OCI-LY7 (cell line): ENCODE data around the gene CDADC1. TPM values are rescaled to one million over a fixed set of nuclear protein-coding genes. Genes with fewer than 3 reads are reported as not detected.
"Not testable (repeated sequence)": the region's sequence is repeated elsewhere in the genome, so short reads cannot be mapped to it uniquely, and the experiment has no call there.

Experiments
- BruUV-seq: library from RNA; stranded (reverse); fragments of 400-500 nt; replicated peaks from 2 replicates; lab custom pipeline; 2021; lab: Mats Ljungman, UMichigan
- CTCF ChIA-PET: fragments of 300-600 bp; sonication (Branson Sonifier 250); formaldehyde crosslinking; loops from one replicate; lab custom pipeline; 2022; ENCODE audit warnings: antibody characterized with exemption; ENCODE audit not compliant: unreplicated experiment; lab: Charles Lee
- POLR2A ChIA-PET: fragments of 300-600 bp; sonication (Branson Sonifier 250); formaldehyde crosslinking; loops from one replicate; lab custom pipeline; 2022; ENCODE audit warnings: antibody characterized with exemption; lab: Charles Lee
- DNase-seq: peaks from one replicate; pipeline ENCODE4 v3.0.0-alpha.2; 2015; ENCODE audit warnings: low spot score
- H2AFZ ChIP-seq: fragments of 200-600 bp; sonication (generic), shearing (Covaris generic); 2 replicates; pipeline ENCODE4 v1.6.1; 2014; ENCODE audit warnings: mild to moderate bottlenecking, antibody characterized with exemption, low read length, moderate library complexity
- H3K27ac ChIP-seq: fragments of 200-600 bp; sonication (generic); 2 replicates; pipeline ENCODE4 v1.5.1; 2014; ENCODE audit warnings: mixed run types, low read depth, mild to moderate bottlenecking, moderate library complexity, low read length, inconsistent platforms; ENCODE audit not compliant: poor library complexity, severe bottlenecking
- H3K36me3 ChIP-seq: fragments of 200-600 bp; sonication (generic); 2 replicates; pipeline ENCODE4 v1.6.1; 2014; ENCODE audit warnings: mild to moderate bottlenecking, antibody characterized with exemption, low read length, moderate library complexity, mixed read lengths; ENCODE audit not compliant: insufficient read depth
- H3K4me1 ChIP-seq: fragments of 200-600 bp; sonication (generic); 2 replicates; pipeline ENCODE4 v1.5.1; 2014; ENCODE audit warnings: mild to moderate bottlenecking, low read length; ENCODE audit not compliant: insufficient read depth, poor library complexity, severe bottlenecking
- H3K4me2 ChIP-seq: fragments of 200-600 bp; sonication (generic); 2 replicates; pipeline ENCODE4 v1.6.1; 2014; ENCODE audit warnings: mild to moderate bottlenecking, low read length
- H3K4me3 ChIP-seq: fragments of 200-600 bp; sonication (generic); 2 replicates; pipeline ENCODE4 v1.5.1; 2014; ENCODE audit warnings: mild to moderate bottlenecking, low read depth, low read length; ENCODE audit not compliant: poor library complexity, severe bottlenecking
- H3K79me2 ChIP-seq: fragments of 200-600 bp; sonication (generic); 2 replicates; pipeline ENCODE4 v1.6.1; 2016; ENCODE audit warnings: low read depth, mild to moderate bottlenecking, low read length, moderate library complexity, mixed read lengths; ENCODE audit not compliant: insufficient read depth
- H3K9me2 ChIP-seq: fragments of 200-600 bp; sonication (generic); 2 replicates; pipeline ENCODE4 v1.6.1; 2016; ENCODE audit warnings: mild to moderate bottlenecking, low read length, mixed read lengths; ENCODE audit not compliant: insufficient read depth
- H3K9me3 ChIP-seq: fragments of 200-600 bp; sonication (generic); 2 replicates; pipeline ENCODE4 v1.6.1; 2014; ENCODE audit warnings: mild to moderate bottlenecking, mixed run types, low read length, mixed read lengths
- H4K20me1 ChIP-seq: fragments of 200-600 bp; sonication (generic); 2 replicates; pipeline ENCODE4 v1.6.1; 2014; ENCODE audit warnings: mild to moderate bottlenecking, antibody characterized with exemption, low read length, moderate library complexity, mixed read lengths; ENCODE audit not compliant: insufficient read depth
- CTCF ChIP-seq: fragments of 200-600 bp; sonication (generic); conservative IDR thresholded peaks from 2 replicates; pipeline ENCODE4 v1.5.1; 2014; ENCODE audit warnings: mild to moderate bottlenecking, antibody characterized with exemption, low read length, moderate library complexity, mixed read lengths
- EZH2phosphoT487 ChIP-seq: fragments of 200-600 bp; sonication (generic); IDR thresholded peaks from 2 replicates; pipeline ENCODE4 v1.6.1; 2018; ENCODE audit warnings: low read depth, borderline replicate concordance, mild to moderate bottlenecking, mixed run types, antibody characterized with exemption, low read length, moderate library complexity, mixed read lengths
- intact Hi-C: fragments of 100-400 bp; cut with micrococcal nuclease; formaldehyde crosslinking; loops from one replicate; pipeline ENCODE4 v1.10.0; 2022; ENCODE audit not compliant: unreplicated experiment
- total RNA-seq, 2 experiments: library from RNA; depleted of rRNA in 1 of 2; stranded (reverse); fragments of >200 nt in 1 of 2; shearing (Covaris generic) in 1 of 2; gene quantifications; 2 replicates each; pipeline ENCODE4 v1.2.3, GENCODE V29; 2014 to 2022

Gene CDADC1
- total RNA-seq, 2 experiments from 2014 or later, result 9.1 to 12.5 TPM

GRCh38 chr13:49288458-49288857, 40.7 kb downstream of the CDADC1 start:
- ChIA-PET POLR2A (interaction anchor here (0.7 kb wide), 1 partner anchor 861 kb away, joined by 5 read pairs; no protein-coding TSS in a partner anchor), CTCF (no interaction called here)
- H3K9me3 ChIP-seq, result no peaks in the 10 kb centered on the region
- no peak overlapping the region for H3K27ac ChIP-seq
- no peak overlapping the region for H3K4me3 ChIP-seq
- no TSS peak for BruUV-seq
- no peak for DNase-seq
- no peaks in the 10 kb centered on the region for H3K79me2 ChIP-seq
- intact Hi-C loops, result no loop called here
- H3K4me1 ChIP-seq, result no peaks in the 10 kb centered on the region
- no peak overlapping the region for H3K4me2 ChIP-seq
- no peak overlapping the region for H2AFZ ChIP-seq
- H3K9me2 ChIP-seq, result no peaks in the 10 kb centered on the region
- no peak for TF ChIP-seq EZH2phosphoT487
- TF ChIP-seq CTCF, result no peak
- no peaks in the 10 kb centered on the region for H4K20me1 ChIP-seq
- H3K36me3 ChIP-seq, result no peaks in the 10 kb centered on the region

GRCh38 chr13:49292742-49293486, 45.2 kb downstream of the CDADC1 start:
- no peaks in the 10 kb centered on the region for H3K9me2 ChIP-seq
- no peaks in the 10 kb centered on the region for H4K20me1 ChIP-seq
- no peak overlapping the region for H3K27ac ChIP-seq
- BruUV-seq, result no TSS peak
- no peak for DNase-seq
- intact Hi-C loops, result no loop called here
- no peaks in the 10 kb centered on the region for H3K79me2 ChIP-seq
- no peak overlapping the region for H3K4me2 ChIP-seq
- H3K4me3 ChIP-seq, result no peak overlapping the region
- H2AFZ ChIP-seq, result no peak overlapping the region
- no peaks in the 10 kb centered on the region for H3K36me3 ChIP-seq
- CTCF ChIA-PET, result no interaction called here
- no peaks in the 10 kb centered on the region for H3K9me3 ChIP-seq
- TF ChIP-seq CTCF (no peak), EZH2phosphoT487 (no peak)
- POLR2A ChIA-PET, result interaction anchor here (0.7 to 1.0 kb wide), 2 partner anchors 27 to 212 kb away, joined by 3 to 5 read pairs; no protein-coding TSS in a partner anchor
- peaks cover 12% of the 10 kb centered on the region for H3K4me1 ChIP-seq

- H3K79me2 ChIP-seq, H3K27ac ChIP-seq, H3K4me2 ChIP-seq, DNase-seq, intact Hi-C loops, H4K20me1 ChIP-seq, H3K36me3 ChIP-seq, H3K4me3 ChIP-seq, CTCF ChIA-PET, H3K9me2 ChIP-seq, BruUV-seq, H3K9me3 ChIP-seq: not testable (repeated sequence)
- POLR2A ChIA-PET, result interaction anchor here (0.5 to 2.3 kb wide), 14 partner anchors 12 to 944 kb away, joined by 3 to 11 read pairs (median 4); no protein-coding TSS in a partner anchor
- H3K4me1 ChIP-seq, result peaks cover 12% of the 10 kb centered on the region
- H2AFZ ChIP-seq, result peak overlapping the region; percentile 29; the same call in 1 of the 2 replicates
Observed at GRCh38 chr13:49294723-49295122, 47.0 kb downstream of the CDADC1 start.
